ENCODE results near the gene LRRC75B. TPM values are rescaled to one million over a fixed set of nuclear protein-coding genes. Genes with fewer than 3 reads are reported as not detected.

Gene LRRC75B
- total and polyA plus RNA-seq, 2 of the 13 experiments (the other 11 are each of a cell fraction or from before 2014, with no cell fraction given) = 11.8 to 34.8 TPM

- peak; percentile 83 for TF ChIP-seq ZNF281 (CRISPR knock-in tag; IDR thresholded peaks at IDR 0.05; ENCODE audit: borderline replicate concordance)
- peak; percentile 30; the same call in 1 of the 2 replicates for TF ChIP-seq USF2 (IDR thresholded peaks at IDR 0.05; ENCODE audit: low read depth, low read length)
- TF ChIP-seq USF2 (CRISPR knock-in tag; IDR thresholded peaks at IDR 0.05; ENCODE audit: borderline replicate concordance) = peak; percentile 61; the same call in 1 of the 2 replicates
- TF ChIP-seq ZSCAN20 (CRISPR knock-in tag; IDR thresholded peaks at IDR 0.05; ENCODE audit: borderline replicate concordance) = no peak
- TF ChIP-seq SRF (IDR thresholded peaks at IDR 0.05; ENCODE audit: low read depth, low read length) = peak; percentile 30; the same call in 1 of the 2 replicates
- TF ChIP-seq FOXO1 (CRISPR knock-in tag; IDR thresholded peaks at IDR 0.05) = peak; percentile 49
- peak; percentile 94 for TF ChIP-seq SALL1 (CRISPR knock-in tag; IDR thresholded peaks at IDR 0.05)
- peak; percentile 69; the same call in 1 of the 2 replicates for TF ChIP-seq ZNF556 (CRISPR knock-in tag; IDR thresholded peaks at IDR 0.05; ENCODE audit: borderline replicate concordance)
- peak; percentile 63 for TF ChIP-seq FOXA1 (IDR thresholded peaks at IDR 0.05)
- peak; percentile 83 for TF ChIP-seq FOXA1 (CRISPR knock-in tag; IDR thresholded peaks at IDR 0.05)
- TF ChIP-seq BHLHE40 (IDR thresholded peaks at IDR 0.05; ENCODE audit: low read length) = peak; percentile 97
- peak; percentile 78; the same call in 1 of the 2 replicates for TF ChIP-seq MEIS2 (CRISPR knock-in tag; IDR thresholded peaks at IDR 0.05)
- TF ChIP-seq ZNF674 (CRISPR knock-in tag; IDR thresholded peaks at IDR 0.05; ENCODE audit: low read depth) = no peak
- TF ChIP-seq ZNF572 (CRISPR knock-in tag; IDR thresholded peaks at IDR 0.05) = no peak
- peak; percentile 61 for TF ChIP-seq GATAD1 (CRISPR knock-in tag; IDR thresholded peaks at IDR 0.05)
- no peak for TF ChIP-seq PREB (CRISPR knock-in tag; IDR thresholded peaks at IDR 0.05)
- TF ChIP-seq MYNN (CRISPR knock-in tag; IDR thresholded peaks at IDR 0.05; ENCODE audit: low read depth) = peak; percentile 40; the same call in 1 of the 2 replicates
- no peak; the same call in none of the 2 replicates for TF ChIP-seq ZNF333 (CRISPR knock-in tag; IDR thresholded peaks at IDR 0.05; ENCODE audit: borderline replicate concordance)
- no peak for TF ChIP-seq NONO (IDR thresholded peaks at IDR 0.05)
- TF ChIP-seq NONO (CRISPR knock-in tag; conservative IDR thresholded peaks at IDR 0.05) = peak; percentile 87; the same call in 1 of the 2 replicates
- TF ChIP-seq NFIB (CRISPR knock-in tag; IDR thresholded peaks at IDR 0.05; ENCODE audit: borderline replicate concordance) = no peak
- peak; percentile 77 for TF ChIP-seq SKIL (CRISPR knock-in tag; IDR thresholded peaks at IDR 0.05; ENCODE audit: borderline replicate concordance)
These were observed 42.6 kb downstream of the LRRC75B start (continued) for GRCh38 chr22:24550028-24550901.

Data from HepG2 (cell line).